Vagina (tissue), 2 donors: ENCODE data around the gene PSMA6.

Experiments used
- CTCF ChIP-seq, 3 experiments: fragments of 450-650 bp in 2 of 3; fragments of 200-600 bp in 1 of 3; sonication (generic) in 1 of 3; IDR thresholded peaks; one replicate each; pipeline ENCODE4 v1.5.1; 2017 to 2019; ENCODE audit warnings: antibody characterized with exemption in 3 of 3, mild to moderate bottlenecking in 2 of 3, moderate library complexity in 2 of 3
- POLR2A ChIP-seq, 2 donors: fragments of 450-650 bp; IDR thresholded peaks; one replicate each; pipeline ENCODE4 v1.6.1; 2017; ENCODE audit warnings: antibody characterized with exemption in 2 of 2, mild to moderate bottlenecking in 2 of 2, moderate library complexity in 2 of 2
- POLR2AphosphoS5 ChIP-seq, 2 donors: sonication (generic); formaldehyde crosslinking; IDR thresholded peaks; one replicate each; pipeline ENCODE4 v1.9.0; 2017; ENCODE audit warnings: antibody characterized with exemption in 2 of 2, mild to moderate bottlenecking in 2 of 2, low read depth in 1 of 2; ENCODE audit not compliant: insufficient read depth in 1 of 2

DNA sequence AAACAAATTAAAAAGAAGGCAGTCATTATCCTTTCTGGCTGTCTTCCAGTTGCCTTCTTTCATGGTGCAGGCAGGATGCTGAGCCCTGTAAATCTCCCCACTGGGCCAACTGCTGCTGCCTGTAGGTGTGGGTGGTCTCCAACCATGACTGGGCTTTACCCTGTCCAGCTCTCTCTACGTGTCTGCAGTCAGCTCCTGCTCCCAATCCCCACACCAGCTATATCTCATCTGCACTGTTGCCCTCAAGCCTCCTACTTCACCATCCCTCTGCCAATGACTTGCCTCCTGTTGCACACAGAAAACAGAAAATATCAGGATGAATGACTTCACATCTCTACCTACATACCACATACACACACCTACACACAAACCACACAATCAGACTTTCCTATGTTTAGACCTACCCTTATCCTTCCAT, 39.7 kb upstream of the PSMA6 start:
- TF ChIP-seq CTCF (IDR thresholded peaks at IDR 0.05) (no peak), POLR2A (IDR thresholded peaks at IDR 0.05) (no peak), POLR2AphosphoS5 (IDR thresholded peaks at IDR 0.05; ENCODE audit: insufficient read depth in 1 of 2, low read depth in 1 of 2) (no peak)
